HG03469 (cell line): ENCODE data around the gene ZNF208.
"Not testable (repeated sequence)": the region's sequence is repeated elsewhere in the genome, so short reads cannot be mapped to it uniquely, and the experiment has no call there.

Source experiments
- ATAC-seq: cut with Tn5 transposase; IDR thresholded peaks from one replicate; pipeline ENCODE4 v1.9.1; 2021; ENCODE audit warnings: mild to moderate bottlenecking, moderate library complexity, moderate number of reproducible peaks; ENCODE audit not compliant: unreplicated experiment

ZNF208 gene

DNA sequence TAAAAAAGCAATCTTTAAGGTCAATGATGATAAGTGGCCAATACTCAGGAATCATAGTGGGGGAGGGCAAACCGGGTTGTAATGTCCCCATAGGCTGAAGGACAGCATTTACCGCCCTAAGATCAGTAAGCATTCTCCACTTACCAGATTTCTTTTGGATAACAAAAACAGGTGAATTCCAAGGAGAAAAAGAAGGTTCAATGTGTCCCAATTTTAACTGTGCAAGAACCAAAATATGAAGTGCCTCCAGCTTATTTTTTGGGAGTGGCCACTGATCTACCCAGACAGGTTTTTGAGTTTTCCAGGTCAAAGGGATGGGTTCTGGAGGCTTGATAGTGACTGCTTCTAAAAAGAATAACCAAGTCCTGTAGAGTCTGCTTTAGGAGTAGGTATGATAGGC lies 125.2 kb downstream of the ZNF208 start:
- ATAC-seq: not testable (repeated sequence)

DNA sequence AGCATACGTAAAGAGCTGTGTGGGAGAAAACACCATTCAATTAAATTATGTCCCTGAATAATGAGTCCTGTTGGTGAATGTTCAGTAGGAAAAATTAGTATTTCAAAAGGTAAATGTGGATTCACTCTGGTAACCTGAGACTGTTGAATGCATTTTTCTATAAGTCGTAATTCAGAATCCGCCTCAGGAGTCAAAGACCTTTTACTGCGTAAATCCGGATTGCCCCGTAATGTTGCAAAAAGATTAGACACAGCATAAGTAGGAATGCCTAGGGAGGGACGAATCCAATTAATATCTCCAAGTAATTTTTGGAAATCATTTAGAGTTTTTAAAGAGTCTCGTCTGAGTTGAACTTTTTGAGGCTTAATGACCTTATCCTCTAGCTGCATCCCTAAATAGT lies 126.0 kb downstream of the ZNF208 start:
- ATAC-seq: not testable (repeated sequence)

- no peak for ATAC-seq
These were observed 127.2 kb downstream of the ZNF208 start for GRCh38 chr19:21883516-21883915.
